ENCODE measurements around the gene CLPSL2. TPM values are rescaled to one million over a fixed set of nuclear protein-coding genes. Genes with fewer than 3 reads are reported as not detected.

The CLPSL2 gene
- total RNA-seq, 1 experiment from 2014 or later, result 3.4 TPM

- TF ChIP-seq ZBTB43 (CRISPR knock-in tag; IDR thresholded peaks at IDR 0.05), result no peak
Observed at GRCh38 chr6:35771343-35771627, 5.1 kb upstream of the CLPSL2 start (continued).

GRCh38 chr6:35774116-35774794 is 2.1 kb upstream of the CLPSL2 start:
- TF ChIP-seq GABPB1 (CRISPR knock-in tag; IDR thresholded peaks at IDR 0.05) (no peak), HMGA2 (CRISPR knock-in tag; IDR thresholded peaks at IDR 0.05) (no peak), FOXK1 (CRISPR knock-in tag; IDR thresholded peaks at IDR 0.05) (no peak), ZNF232 (CRISPR knock-in tag; IDR thresholded peaks at IDR 0.05) (no peak), ZNF281 (CRISPR knock-in tag; IDR thresholded peaks at IDR 0.05) (no peak), ETV6 (CRISPR knock-in tag; IDR thresholded peaks at IDR 0.05) (no peak), ELF4 (CRISPR knock-in tag; IDR thresholded peaks at IDR 0.05; ENCODE audit: low read depth) (no peak), TEAD4 (CRISPR knock-in tag; IDR thresholded peaks at IDR 0.05) (no peak), ZNF416 (CRISPR knock-in tag; IDR thresholded peaks at IDR 0.05) (no peak), AFF4 (CRISPR knock-in tag; IDR thresholded peaks at IDR 0.05; ENCODE audit: borderline replicate concordance) (no peak)
- Mint-ChIP-seq H3K27ac (no peak overlapping the region), H3K9me3 (no peaks in the 10 kb centered on the region), H3K4me3 (no peak overlapping the region), H3K4me1 (peaks cover 21% of the 10 kb centered on the region), H3K36me3 (no peaks in the 10 kb centered on the region), H3K27me3 (ENCODE audit: low read depth) (peaks cover 13% of the 10 kb centered on the region)
- DNase-seq (ENCODE audit: low spot score) (no peak), ATAC-seq (no peak)
- ChIA-PET CTCF (interaction anchor here (1.6 kb wide), 1 partner anchor 10 kb away, joined by 4 read pairs; no protein-coding TSS in a partner anchor), POLR2A (no interaction called here)

- CTCF ChIA-PET, result interaction anchor here (1.0 to 1.6 kb wide), 2 partner anchors 11 to 470 kb away, joined by 3 to 4 read pairs; no protein-coding TSS in a partner anchor
- TF ChIP-seq SP1 (CRISPR knock-in tag; conservative IDR thresholded peaks at IDR 0.05) (no peak), ZBTB43 (CRISPR knock-in tag; IDR thresholded peaks at IDR 0.05) (no peak), E2F5 (CRISPR knock-in tag; IDR thresholded peaks at IDR 0.05) (no peak), ZNF138 (CRISPR knock-in tag; conservative IDR thresholded peaks at IDR 0.05) (no peak), SMAD3 (CRISPR knock-in tag; IDR thresholded peaks at IDR 0.05; ENCODE audit: borderline replicate concordance) (no peak), STAT6 (CRISPR knock-in tag; conservative IDR thresholded peaks at IDR 0.05; ENCODE audit: low read depth) (no peak), NR1H2 (CRISPR knock-in tag; IDR thresholded peaks at IDR 0.05) (no peak), RORB (CRISPR knock-in tag; IDR thresholded peaks at IDR 0.05) (no peak), TP53 (CRISPR knock-in tag; IDR thresholded peaks at IDR 0.05) (no peak)
Observed at GRCh38 chr6:35775031-35775430, 1.4 kb upstream of the CLPSL2 start.

More at GRCh38 chr6:35775031-35775430, 1.4 kb upstream of the CLPSL2 start:
- POLR2A ChIA-PET, result no interaction called here
- H3K4me3 Mint-ChIP-seq, result no peak overlapping the region
- H3K36me3 Mint-ChIP-seq, result no peaks in the 10 kb centered on the region
- H3K4me1 Mint-ChIP-seq, result peaks cover 21% of the 10 kb centered on the region
- no peak overlapping the region for H3K27ac Mint-ChIP-seq
- no peaks in the 10 kb centered on the region for H3K9me3 Mint-ChIP-seq
- H3K27me3 Mint-ChIP-seq (ENCODE audit: low read depth), result peaks cover 13% of the 10 kb centered on the region
- ATAC-seq (no peak), DNase-seq (ENCODE audit: low spot score) (no peak)
